SU-DHL-6 (cell line): ENCODE measurements around the gene THOC6.

Experiments used
- CTCF ChIP-seq: fragments of 200-600 bp; sonication (generic); IDR thresholded peaks from one replicate; pipeline ENCODE4 v1.5.1; 2017; ENCODE audit warnings: antibody characterized with exemption, mild to moderate bottlenecking, low read length, moderate library complexity; ENCODE audit not compliant: insufficient read depth, poor library complexity, severe bottlenecking
- EZH2phosphoT487 ChIP-seq: fragments of 200-600 bp; sonication (generic), shearing (Covaris generic); conservative IDR thresholded peaks from 2 replicates; pipeline ENCODE4 v1.6.1; 2018; ENCODE audit warnings: mild to moderate bottlenecking, antibody characterized with exemption, low read length, moderate library complexity, mixed read lengths

DNA sequence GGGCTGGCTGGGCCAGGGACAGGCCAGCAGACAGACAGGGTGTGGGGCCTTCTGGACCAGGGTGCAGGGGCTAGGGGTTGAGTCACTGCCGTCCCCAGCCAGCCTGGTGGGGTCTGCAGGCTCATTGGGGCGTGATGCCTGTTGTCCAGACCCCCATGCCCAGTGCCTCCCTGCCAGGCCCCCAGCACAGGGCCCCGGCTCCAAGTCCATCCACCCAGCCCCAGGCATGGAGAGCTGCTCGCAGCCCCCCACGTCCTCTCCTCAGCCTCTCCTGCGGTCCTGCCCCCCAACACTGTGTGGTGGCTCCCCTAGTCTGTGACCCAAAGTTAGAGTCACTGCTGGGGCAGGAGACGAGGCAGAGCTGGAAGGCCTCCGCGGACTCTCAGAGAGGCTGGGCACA lies 36.5 kb upstream of the THOC6 start:
- TF ChIP-seq CTCF = no peak
- TF ChIP-seq EZH2phosphoT487 = no peak
